ENCODE data around the gene PANK4. TPM values are rescaled to one million over a fixed set of nuclear protein-coding genes. Genes with fewer than 3 reads are reported as not detected.

Gene PANK4
- total and polyA plus RNA-seq, 2 experiments from 2014 or later: 18.5 to 21.3 TPM

- no peaks in the 10 kb centered on the region for H3K27me3 ChIP-seq
- no peaks in the 10 kb centered on the region for H3K36me3 ChIP-seq (replicated peaks; ENCODE audit: insufficient read depth, low read depth)
- no peak overlapping the region for H3K27ac ChIP-seq
- DNase-seq (ENCODE audit: low spot score): no peak
- WGBS (ENCODE audit: low lambda C conversion rate, missing lambda C conversion rate): 30% methylated on average over 16 of the region's 39 CpGs
- no peaks in the 10 kb centered on the region for H3K9me2 ChIP-seq (replicated peaks; ENCODE audit: insufficient read depth)
- H3K4me1 ChIP-seq (ENCODE audit: insufficient read depth): peaks cover 24% of the 10 kb centered on the region
- H3K4me3 ChIP-seq: no peak overlapping the region
- TF ChIP-seq EZH2phosphoT487 (IDR thresholded peaks at IDR 0.05; ENCODE audit: low read depth, severe bottlenecking, unreplicated experiment): no peak
- TF ChIP-seq EZH2 (IDR thresholded peaks at IDR 0.05; ENCODE audit: borderline replicate concordance): no peak
- TF ChIP-seq CTCF (IDR thresholded peaks at IDR 0.05; ENCODE audit: poor library complexity): no peak
- peak overlapping the region; percentile 75 for H3K4me2 ChIP-seq
- H3K9me3 ChIP-seq (ENCODE audit: low read depth): no peaks in the 10 kb centered on the region
- no peaks in the 10 kb centered on the region for H3K79me2 ChIP-seq
- no peaks in the 10 kb centered on the region for H4K20me1 ChIP-seq (ENCODE audit: insufficient read depth, poor library complexity, severe bottlenecking)
- no peak overlapping the region for H2AFZ ChIP-seq
Observed at GRCh38 chr1:2540816-2541492, 14.6 kb upstream of the PANK4 start.

GRCh38 chr1:2539312-2539907 lies 13.0 kb upstream of the PANK4 start:
- H3K27me3 ChIP-seq: no peaks in the 10 kb centered on the region

GRCh38 chr1:2538872-2539271 lies 12.5 kb upstream of the PANK4 start:
- no peaks in the 10 kb centered on the region for H3K9me2 ChIP-seq (replicated peaks; ENCODE audit: insufficient read depth)
- H3K79me2 ChIP-seq: no peaks in the 10 kb centered on the region
- H3K9me3 ChIP-seq (ENCODE audit: low read depth): no peaks in the 10 kb centered on the region
- peaks cover 24% of the 10 kb centered on the region for H3K4me1 ChIP-seq (ENCODE audit: insufficient read depth)
- no peak overlapping the region for H3K4me3 ChIP-seq
- TF ChIP-seq EZH2phosphoT487 (IDR thresholded peaks at IDR 0.05; ENCODE audit: low read depth, severe bottlenecking, unreplicated experiment): no peak
- no peak for TF ChIP-seq EZH2 (IDR thresholded peaks at IDR 0.05; ENCODE audit: borderline replicate concordance)
- TF ChIP-seq CTCF (IDR thresholded peaks at IDR 0.05; ENCODE audit: poor library complexity): no peak
- no peak overlapping the region for H3K27ac ChIP-seq
- H3K4me2 ChIP-seq: no peak overlapping the region
- no peak overlapping the region for H2AFZ ChIP-seq
- no peaks in the 10 kb centered on the region for H4K20me1 ChIP-seq (ENCODE audit: insufficient read depth, poor library complexity, severe bottlenecking)
- no peak for DNase-seq (ENCODE audit: low spot score)
- H3K36me3 ChIP-seq (replicated peaks; ENCODE audit: insufficient read depth, low read depth): no peaks in the 10 kb centered on the region
- 92% methylated on average over 8 of the region's 8 CpGs for WGBS (ENCODE audit: low lambda C conversion rate, missing lambda C conversion rate)
- H3K27me3 ChIP-seq: no peaks in the 10 kb centered on the region

More at GRCh38 chr1:2539312-2539907, 13.0 kb upstream of the PANK4 start:
- Histone ChIP-seq H3K9me2 (replicated peaks; ENCODE audit: insufficient read depth) (no peaks in the 10 kb centered on the region), H3K9me3 (ENCODE audit: low read depth) (no peaks in the 10 kb centered on the region), H3K27ac (no peak overlapping the region), H3K4me1 (ENCODE audit: insufficient read depth) (peaks cover 27% of the 10 kb centered on the region), H3K36me3 (replicated peaks; ENCODE audit: insufficient read depth, low read depth) (no peaks in the 10 kb centered on the region), H2AFZ (no peak overlapping the region), H3K4me3 (no peak overlapping the region), H3K4me2 (no peak overlapping the region), H3K79me2 (no peaks in the 10 kb centered on the region), H4K20me1 (ENCODE audit: insufficient read depth, poor library complexity, severe bottlenecking) (no peaks in the 10 kb centered on the region)
- TF ChIP-seq EZH2phosphoT487 (IDR thresholded peaks at IDR 0.05; ENCODE audit: low read depth, severe bottlenecking, unreplicated experiment) (no peak), CTCF (IDR thresholded peaks at IDR 0.05; ENCODE audit: poor library complexity) (no peak), EZH2 (IDR thresholded peaks at IDR 0.05; ENCODE audit: borderline replicate concordance) (no peak)
- 62% methylated on average over 12 of the region's 12 CpGs for WGBS (ENCODE audit: low lambda C conversion rate, missing lambda C conversion rate)
- DNase-seq (ENCODE audit: low spot score): no peak
